NCI-H2171 treated with DMSO at 0.1 percent for 48 hours (cell line): ENCODE results near the gene PHOX2A.

Experiments
- DNase-seq: peaks from one replicate; lab custom pipeline; 2025; lab: John Stamatoyannopoulos, UW

Gene PHOX2A

GRCh38 chr11:72249961-72250360 lies 6.0 kb upstream of the PHOX2A start:
- no peak for DNase-seq

DNA sequence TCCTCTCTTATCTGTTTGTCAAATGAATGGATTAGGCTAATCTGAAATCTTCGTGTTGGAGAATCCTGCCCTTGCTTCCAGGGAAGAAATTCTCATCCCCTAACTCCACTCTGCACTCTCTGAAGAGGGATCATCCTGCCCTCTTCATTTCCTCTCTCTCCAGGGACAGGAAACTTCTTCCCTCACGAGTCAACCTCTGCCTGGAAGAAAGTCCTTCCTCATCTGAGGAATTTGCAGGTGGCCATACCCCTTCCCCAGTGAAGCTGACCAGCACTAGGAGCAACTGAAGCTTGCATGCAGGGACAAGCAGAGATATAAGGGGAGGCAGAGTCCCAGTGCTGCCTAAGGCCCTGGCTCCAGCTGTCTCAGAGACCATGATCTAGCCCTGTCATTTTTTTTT lies 3.6 kb upstream of the PHOX2A start:
- DNase-seq, result no peak

DNA sequence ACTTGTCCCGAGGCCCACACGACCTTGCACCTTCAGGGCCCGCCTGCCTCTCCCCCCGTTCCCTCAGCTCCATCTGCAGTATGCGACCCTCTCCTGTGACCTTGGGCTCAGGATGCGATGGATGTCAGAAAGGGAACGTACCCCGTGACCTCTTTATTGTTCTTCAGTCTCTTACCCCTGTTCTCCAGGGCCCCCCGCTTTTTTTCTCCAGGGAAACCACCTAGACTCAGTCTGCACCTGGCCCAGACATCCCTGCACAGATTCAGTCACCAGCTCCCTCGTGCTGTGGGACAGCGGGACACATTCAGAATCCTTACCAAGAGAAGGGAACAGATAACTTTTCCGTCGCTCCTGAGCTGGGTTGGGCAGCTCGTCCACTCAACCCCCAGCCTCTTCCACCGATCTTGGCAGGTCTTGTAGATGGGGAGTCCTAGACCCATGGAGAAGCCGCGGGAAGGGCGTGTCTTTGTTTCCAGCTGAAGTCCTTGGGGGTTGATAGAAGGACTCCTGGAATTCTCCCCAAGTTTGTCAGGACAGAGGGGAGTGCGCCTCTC lies 1.4 kb upstream of the PHOX2A start:
- no peak for DNase-seq

GRCh38 chr11:72244361-72245262 lies 636 bp upstream of the PHOX2A start:
- DNase-seq, result no peak

DNA sequence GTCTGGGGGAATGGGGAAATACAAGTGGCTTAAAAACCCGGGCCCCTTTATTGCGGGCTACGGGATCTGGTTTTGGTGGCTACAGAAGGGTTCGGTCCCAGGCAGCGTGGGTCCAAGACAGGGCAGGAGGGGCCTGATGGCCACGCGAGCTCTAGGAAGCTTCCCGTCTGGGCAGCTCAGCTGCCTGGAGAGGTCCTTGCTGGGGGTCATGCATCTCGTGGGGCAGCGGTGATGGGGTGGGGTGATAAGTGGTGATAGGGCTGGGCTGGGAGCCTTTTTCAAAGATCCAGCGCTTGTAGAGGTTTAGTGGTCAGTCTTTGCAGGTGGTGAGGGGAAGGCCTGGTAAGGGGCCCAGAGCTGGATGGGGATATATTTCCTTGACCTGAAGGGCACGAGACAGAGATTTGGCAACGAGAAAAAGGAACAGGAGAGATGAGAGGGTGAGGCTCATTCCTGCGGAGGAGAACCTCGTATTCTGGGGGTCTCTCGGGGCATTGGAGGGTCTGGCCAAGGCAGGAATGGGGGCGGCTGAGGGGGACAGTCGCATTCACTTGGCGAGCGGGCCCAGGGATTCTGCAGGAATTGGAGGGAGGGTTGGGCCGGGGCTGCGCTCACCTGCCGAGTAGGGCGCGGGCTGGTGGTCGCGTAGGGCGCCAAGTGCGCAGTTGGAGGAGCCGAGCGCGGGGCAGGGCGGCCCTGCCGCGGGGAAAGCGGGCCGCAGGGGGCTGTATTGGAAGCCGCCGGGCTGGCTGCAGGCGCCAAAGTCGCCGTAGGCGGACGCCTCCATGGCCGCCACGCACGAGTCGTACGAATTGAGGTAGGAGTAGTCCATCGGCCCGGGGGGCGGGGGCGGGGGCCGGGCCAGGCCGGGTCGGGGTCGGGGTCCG lies 560 bp downstream of the PHOX2A start:
- DNase-seq, result no peak

DNA sequence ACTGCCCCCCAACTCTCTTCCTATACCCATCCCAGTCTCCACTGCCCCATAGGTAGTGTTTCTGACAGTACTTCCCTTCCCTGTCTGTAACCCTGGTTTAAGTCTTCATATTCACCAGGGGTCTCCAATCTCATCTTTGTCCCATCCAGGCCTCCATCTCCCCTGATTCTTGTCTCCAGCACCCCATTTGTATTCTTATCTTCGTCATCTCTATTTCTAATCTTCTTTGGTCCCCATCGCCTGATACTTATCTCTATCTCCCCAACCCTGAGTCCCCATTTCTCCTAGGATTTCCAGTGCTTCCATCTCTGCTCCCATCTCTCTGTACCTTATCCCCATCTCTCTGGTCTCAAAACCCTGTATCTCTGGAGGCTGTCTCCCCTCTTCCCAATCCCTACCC lies 1.8 kb downstream of the PHOX2A start:
- no peak for DNase-seq

GRCh38 chr11:72241291-72241781 lies 2.6 kb downstream of the PHOX2A start:
- DNase-seq, result no peak

DNA sequence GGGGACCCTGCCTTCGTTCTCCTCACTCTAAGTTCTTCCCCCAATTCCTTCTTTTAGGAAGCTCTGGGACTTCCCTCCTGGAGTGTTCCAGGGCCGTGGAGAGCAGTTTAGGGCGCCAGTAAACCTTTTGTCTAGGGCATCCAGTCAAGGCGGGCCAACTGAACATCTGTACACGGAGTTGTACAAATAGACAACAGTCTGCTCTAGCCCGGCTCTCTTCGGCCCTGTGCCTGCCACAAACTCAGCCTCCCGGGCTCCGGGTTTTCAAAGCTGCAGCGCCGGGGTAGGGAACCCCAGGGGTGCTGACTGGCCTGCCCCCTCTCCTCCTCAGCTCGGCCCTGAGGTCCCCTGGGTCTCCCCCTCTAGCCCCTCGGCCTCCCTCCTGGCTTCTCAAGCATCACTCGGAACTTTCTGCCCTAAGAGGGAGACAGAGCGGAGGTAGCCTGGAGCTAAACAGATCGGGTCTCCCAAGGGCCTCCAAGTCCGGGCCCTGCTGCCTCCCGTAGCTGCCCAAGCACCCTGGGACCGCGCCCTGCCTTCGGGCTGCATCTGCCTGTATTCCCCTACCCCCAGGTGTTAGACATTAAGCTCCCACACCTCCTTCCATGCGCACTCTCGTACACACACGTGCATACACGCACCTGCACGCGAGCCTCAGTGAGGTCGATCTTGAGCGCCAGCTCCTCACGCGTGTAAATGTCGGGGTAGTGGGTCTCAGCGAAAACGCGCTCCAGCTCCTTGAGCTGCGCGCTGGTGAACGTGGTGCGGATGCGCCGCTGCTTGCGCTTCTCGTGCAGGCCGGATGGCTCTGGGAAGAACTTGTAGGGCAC lies 3.3 kb downstream of the PHOX2A start:
- DNase-seq, result no peak

DNA sequence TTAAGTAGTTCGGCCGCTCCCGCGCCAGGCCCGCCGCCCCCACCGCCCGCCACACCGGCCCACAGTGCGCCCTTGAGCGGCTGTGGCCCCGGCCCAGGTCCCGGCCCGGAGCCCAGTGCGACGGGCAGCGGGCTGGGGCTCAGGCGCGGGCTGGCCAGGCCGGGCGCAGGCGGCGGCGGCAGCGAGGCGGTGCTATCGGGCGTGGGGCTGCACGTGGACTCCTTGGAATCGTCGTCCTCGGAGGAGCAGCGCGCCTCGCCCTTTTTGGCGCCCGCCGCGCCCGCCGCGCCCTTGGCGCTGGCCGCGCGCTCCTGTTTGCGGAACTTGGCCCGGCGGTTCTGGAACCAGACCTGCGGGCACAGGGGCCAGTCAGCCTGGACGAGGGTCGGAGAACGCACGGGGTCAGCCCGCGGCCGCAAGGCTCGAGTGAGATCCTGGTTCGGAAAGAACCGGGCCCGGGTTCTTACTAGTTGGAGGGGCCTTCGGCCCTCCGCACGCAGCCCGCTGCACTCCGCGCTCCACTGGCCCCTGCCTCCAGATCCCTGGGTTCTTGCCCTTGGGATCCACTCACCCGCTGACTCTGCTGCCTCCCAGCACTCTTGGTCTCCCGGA lies 4.0 kb downstream of the PHOX2A start:
- DNase-seq, result no peak

GRCh38 chr11:72239313-72239848 lies 4.6 kb downstream of the PHOX2A start:
- DNase-seq, result no peak

- no peak for DNase-seq
These were observed 5.3 kb downstream of the PHOX2A start for GRCh38 chr11:72238492-72239312.

DNA sequence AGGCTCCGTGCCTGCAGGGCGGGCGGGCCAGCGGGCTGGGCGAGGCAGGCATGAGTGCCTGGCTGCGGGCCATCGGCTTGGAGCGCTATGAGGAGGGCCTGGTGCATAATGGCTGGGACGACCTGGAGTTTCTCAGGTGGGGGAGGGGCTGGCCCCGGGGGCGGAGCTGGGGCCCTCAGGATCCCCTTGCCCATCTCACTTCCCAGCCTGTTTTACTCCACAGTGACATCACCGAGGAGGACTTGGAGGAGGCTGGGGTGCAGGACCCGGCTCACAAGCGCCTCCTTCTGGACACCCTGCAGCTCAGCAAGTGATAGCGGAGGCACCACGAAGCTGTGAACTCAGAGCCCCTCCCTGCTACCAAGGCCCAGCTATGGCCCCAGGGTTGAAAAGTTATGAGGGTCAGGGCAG lies 5.9 kb downstream of the PHOX2A start:
- no peak for DNase-seq

DNA sequence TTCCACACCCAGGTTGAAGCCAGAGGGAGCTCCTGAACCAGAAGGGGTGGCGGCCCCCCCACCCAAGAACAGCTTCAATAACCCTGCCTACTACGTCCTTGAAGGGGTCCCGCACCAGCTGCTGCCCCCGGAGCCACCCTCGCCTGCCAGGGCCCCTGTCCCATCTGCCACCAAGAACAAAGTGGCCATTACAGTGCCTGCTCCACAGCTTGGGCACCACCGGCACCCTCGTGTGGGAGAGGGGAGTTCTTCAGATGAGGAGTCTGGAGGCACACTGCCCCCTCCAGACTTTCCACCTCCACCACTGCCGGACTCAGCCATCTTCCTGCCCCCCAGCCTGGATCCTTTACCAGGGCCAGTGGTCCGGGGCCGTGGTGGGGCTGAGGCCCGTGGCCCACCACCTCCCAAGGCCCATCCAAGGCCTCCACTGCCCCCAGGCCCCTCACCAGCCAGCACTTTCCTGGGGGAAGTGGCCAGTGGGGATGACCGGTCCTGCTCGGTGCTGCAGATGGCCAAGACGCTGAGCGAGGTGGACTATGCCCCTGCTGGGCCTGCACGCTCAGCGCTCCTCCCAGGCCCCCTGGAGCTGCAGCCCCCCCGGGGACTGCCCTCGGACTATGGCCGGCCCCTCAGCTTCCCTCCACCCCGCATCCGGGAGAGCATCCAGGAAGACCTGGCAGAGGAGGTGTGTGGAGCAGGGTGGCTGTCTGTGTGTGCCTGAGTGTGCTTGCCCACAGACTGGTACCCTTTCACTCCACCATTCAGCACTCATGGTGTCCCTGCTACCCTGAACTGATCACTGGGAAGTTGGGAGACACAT lies 6.7 kb downstream of the PHOX2A start:
- DNase-seq, result peak; percentile 6

DNA sequence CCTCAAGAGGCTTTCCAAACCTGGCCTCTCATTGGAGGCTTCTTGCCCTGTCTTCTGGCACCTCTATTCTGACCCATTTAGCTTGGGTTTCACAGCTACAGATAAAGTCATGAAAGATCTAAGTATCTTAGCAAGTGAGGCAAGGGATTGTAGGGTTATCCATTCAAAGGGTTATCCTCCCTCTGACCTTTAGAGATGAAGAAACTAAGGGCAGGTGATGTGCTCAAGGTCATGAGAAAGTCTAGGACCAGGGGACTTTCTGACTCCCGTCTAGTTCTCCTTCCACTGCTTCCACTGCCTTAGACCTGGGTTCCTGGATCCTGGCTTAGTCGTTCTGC lies 7.2 kb downstream of the PHOX2A start:
- no peak for DNase-seq

GRCh38 chr11:72236083-72236697 lies 7.8 kb downstream of the PHOX2A start:
- no peak for DNase-seq

GRCh38 chr11:72235351-72236057 lies 8.5 kb downstream of the PHOX2A start:
- DNase-seq, result no peak

DNA sequence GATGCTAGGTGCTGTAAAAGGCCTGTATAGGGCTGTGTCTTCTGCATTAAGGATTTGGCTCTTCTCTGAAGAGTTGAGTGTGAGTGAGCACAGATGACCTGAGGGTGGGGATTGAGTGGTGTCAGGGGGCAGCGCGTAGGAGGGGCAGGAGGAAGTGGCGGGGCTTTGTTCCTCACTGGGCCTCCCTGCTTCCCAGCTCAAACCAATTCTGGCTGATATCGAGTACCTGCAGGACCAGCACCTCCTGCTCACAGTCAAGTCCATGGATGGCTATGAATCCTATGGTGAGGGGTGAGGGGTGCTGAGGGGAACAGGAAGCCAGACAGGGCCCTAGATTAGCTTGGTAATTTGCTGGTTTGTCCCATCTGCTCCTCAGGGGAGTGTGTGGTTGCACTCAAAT lies 9.1 kb downstream of the PHOX2A start:
- DNase-seq, result no peak

DNA sequence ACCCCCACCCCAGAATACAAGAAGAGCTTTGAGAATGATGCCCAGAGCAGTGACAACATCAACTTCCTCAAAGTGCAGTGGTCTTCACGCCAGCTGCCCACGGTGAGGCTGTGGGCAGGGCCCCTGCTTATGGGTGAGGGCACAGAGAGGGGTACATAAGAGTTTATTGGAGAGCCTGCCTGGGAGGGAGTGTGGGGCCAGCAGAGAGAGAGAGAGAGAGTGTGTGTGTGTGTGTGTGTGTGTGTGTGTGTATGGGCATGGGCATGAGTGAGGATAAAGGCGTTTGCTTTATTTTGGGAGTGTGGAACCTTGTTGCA lies 9.5 kb downstream of the PHOX2A start:
- no peak for DNase-seq
